Heart right ventricle (tissue), 16 donors: ENCODE results near the gene GLS. TPM values are rescaled to one million over a fixed set of nuclear protein-coding genes. Genes with fewer than 3 reads are reported as not detected.

Experiments used
- ATAC-seq, 8 donors: fragments of 200-7000 bp; cut with Tn5 transposase; one replicate each; pipeline ENCODE4 v1.9.1; 2020; ENCODE audit warnings: mild to moderate bottlenecking in 8 of 8, moderate library complexity in 8 of 8, moderate number of reproducible peaks in 1 of 8
- DNase-seq, 2 donors: peaks; one replicate each; pipeline ENCODE4 v3.0.0-alpha.2; 2020
- H3K27ac ChIP-seq, 10 donors: fragments of 200-600 bp; sonication (generic) in 2 of 10; one replicate each; pipeline versions ENCODE4 v1.5.0 to v1.8.0; 2020 to 2022; ENCODE audit warnings: mild to moderate bottlenecking in 3 of 10
- H3K27me3 ChIP-seq, 7 donors: fragments of 200-600 bp; one replicate each; pipeline ENCODE4 v1.8.0; 2021 to 2022; ENCODE audit warnings: mild to moderate bottlenecking in 2 of 7
- H3K36me3 ChIP-seq, 9 donors: fragments of 200-600 bp; sonication (generic) in 1 of 9; one replicate each; pipeline versions ENCODE4 v1.5.0 to v1.8.0; 2020 to 2022; ENCODE audit warnings: mild to moderate bottlenecking in 2 of 9
- H3K4me1 ChIP-seq, 9 donors: fragments of 200-600 bp; sonication (generic) in 1 of 9; one replicate each; pipeline versions ENCODE4 v1.5.0 to v1.8.0; 2020 to 2022; ENCODE audit warnings: mild to moderate bottlenecking in 4 of 9
- H3K4me3 ChIP-seq, 10 donors: fragments of 200-600 bp; sonication (generic) in 2 of 10; one replicate each; pipeline versions ENCODE4 v1.5.0 to v1.8.0; 2020 to 2022; ENCODE audit warnings: mild to moderate bottlenecking in 7 of 10, moderate library complexity in 2 of 10
- H3K9me3 ChIP-seq, 11 donors: fragments of 200-600 bp in 10 of 11; sonication (generic) in 2 of 11; one replicate each; pipeline versions ENCODE4 v1.5.0 to v1.8.0; 2013 to 2022; ENCODE audit warnings: mild to moderate bottlenecking in 2 of 11, control low read depth in 1 of 11, moderate library complexity in 1 of 11
- CTCF ChIP-seq, 9 donors: fragments of 200-600 bp; sonication (generic) in 2 of 9; IDR thresholded peaks; one replicate each; pipeline versions ENCODE4 v1.5.0 to v1.8.0; 2021 to 2022; ENCODE audit warnings: antibody characterized with exemption in 9 of 9, mild to moderate bottlenecking in 5 of 9, moderate library complexity in 1 of 9
- WGBS, 2 donors: extraction: QIAGEN DNeasy Blood & Tissue Kit; methylation state at CpG; one replicate each; pipeline ENCODE4 v1.1.7; 2013; ENCODE audit warnings: inconsistent platforms in 1 of 2; 5-methylcytosine and 5-hydroxymethylcytosine counted together
- intact Hi-C, 10 donors: fragments of 100-400 bp; cut with DNase I; formaldehyde crosslinking; loops; one replicate each; pipeline versions ENCODE4 v1.11.1 to v1.14.2; 2022
- polyA plus RNA-seq, 2 donors: library from polyadenylated mRNA; stranded (reverse); fragments of 200-250 nt; gene quantifications; one replicate each; pipeline ENCODE4 v1.2.3, GENCODE V29; 2013
- total RNA-seq, 10 donors: library from RNA; stranded (reverse); fragmentation: NEBNext Ultra II Directional in 3 of 10; extraction: Animal tissue kit (Norgen Biotek cat#: 25700) in 3 of 10; gene quantifications; one replicate each; pipeline versions ENCODE4 v1.2.1 to v1.2.4, GENCODE V29; 2021 to 2023
- donor health status: Arrhythmogenic right ventricular cardiomyopathy.
- donor health status: ischemic (EF 13 %, LVEDD 7.1; RV severe dilation, severe dysfunction).
- donor health status: healthy with polysubstance abuse.
- donor health status: DM: no; HTN: yes; CAD: no.
- donor health status: DM: no; HTN: no; CAD: no.
- donor health status: ischemic (EF 25% LVEDD 6.9; RV normal size, moderate dysfunction).
- donor health status: ischemic (EF 25% LVEDD 5.7; RV mildly dilated, moderate dysfunction).
- donor health status: healthy.
- donor health status: DM: yes; HTN: yes; CAD: no.
- donor health status: Ischemic cardiomyopathy.
- donor health status: ischemic (EF 35%, LVEDD 5.7; RV mildly dilated, moderate dysfunction).
- donor health status: nonischemic (EF 11% LVEDD 7.7; RV severe dilation, severe dysfunction).
- donor health status: DM: yes; HTN: yes; CAD: no.
- donor health status: PGD.
- donor health status: ischemic (EF 29% LVEDD 5.4; RV normal size, mild dysfunction).
- donor health status: nonischemic (EF 23%, LVEDD 6.1; RV moderate dilation, normal function).

Gene GLS
- total and polyA plus RNA-seq, 12 donors = 17.1 to 73.5 (median 54.3) TPM

GRCh38 chr2:190943706-190944105 is 63.1 kb downstream of the GLS start:
- Histone ChIP-seq H3K4me1 (peaks cover 13 to 51% (median 37%) of the 10 kb centered on the region in 9 donors), H3K27ac (no peak overlapping the region), H3K9me3 (no peaks in the 10 kb centered on the region), H3K36me3 (no peaks in the 10 kb centered on the region), H3K27me3 (no peaks in the 10 kb centered on the region), H3K4me3 (no peak overlapping the region)
- intact Hi-C loops = loop anchor here in 1 of 10 donors (10.0 kb wide), 1 partner anchor 89 kb away; no protein-coding TSS in a partner anchor
- no peak for ATAC-seq
- WGBS, 2 donors = 73 to 74% methylated on average over 2 of the region's 2 CpGs
- DNase-seq = no peak
- no peak for TF ChIP-seq CTCF (IDR thresholded peaks at IDR 0.05)

- peak overlapping the region in 6 of 10 donors; percentile 5 to 63 (median 38) for H3K27ac ChIP-seq
- TF ChIP-seq CTCF (IDR thresholded peaks at IDR 0.05) = no peak
- H3K36me3 ChIP-seq = no peaks in the 10 kb centered on the region
- H3K27me3 ChIP-seq = no peaks in the 10 kb centered on the region
- peaks cover 10 to 41% (median 28%) of the 10 kb centered on the region in 9 donors for H3K4me1 ChIP-seq
- WGBS, 2 donors = 2 to 5% methylated on average over 1 of the region's 1 CpG
- no peak overlapping the region for H3K4me3 ChIP-seq
- intact Hi-C loops = loop anchor here in 2 of 10 donors (5.0 to 10.0 kb wide), 2 partner anchors 45 to 92 kb away; no protein-coding TSS in a partner anchor
- no peaks in the 10 kb centered on the region for H3K9me3 ChIP-seq
- no peak for ATAC-seq
- DNase-seq = no peak
These were observed 66.5 kb downstream of the GLS start for GRCh38 chr2:190947141-190947540.

GRCh38 chr2:190947711-190948251 is 67.2 kb downstream of the GLS start:
- intact Hi-C loops = loop anchor here in 2 of 10 donors (5.0 to 10.0 kb wide), 2 partner anchors 45 to 93 kb away; no protein-coding TSS in a partner anchor
- H3K4me3 ChIP-seq = peak overlapping the region in 5 of 10 donors; percentile 5 to 33 (median 21)

GRCh38 chr2:190948671-190949070 is 68.0 kb downstream of the GLS start:
- 77% methylated on average over 2 of the region's 2 CpGs for WGBS, 2 donors
- H3K27me3 ChIP-seq = no peaks in the 10 kb centered on the region
- no peak for TF ChIP-seq CTCF (IDR thresholded peaks at IDR 0.05)

More at GRCh38 chr2:190947711-190948251, 67.2 kb downstream of the GLS start:
- peak overlapping the region in 7 of 10 donors; percentile 8 to 63 (median 35) for H3K27ac ChIP-seq
- peaks cover 10 to 41% (median 28%) of the 10 kb centered on the region in 9 donors for H3K4me1 ChIP-seq
- ATAC-seq (peak in 7 of 8 donors; percentile 48 to 75 (median 66)), DNase-seq (no peak)
- TF ChIP-seq CTCF (IDR thresholded peaks at IDR 0.05) = peak in 3 of 9 donors; percentile 19 to 22 (median 21)
- no peaks in the 10 kb centered on the region for H3K9me3 ChIP-seq
- WGBS, 2 donors = 16 to 17% methylated on average over 2 of the region's 2 CpGs
- no peaks in the 10 kb centered on the region for H3K36me3 ChIP-seq
- H3K27me3 ChIP-seq = no peaks in the 10 kb centered on the region

More at GRCh38 chr2:190948671-190949070, 68.0 kb downstream of the GLS start:
- no peaks in the 10 kb centered on the region for H3K36me3 ChIP-seq
- ATAC-seq (peak in 6 of 8 donors; percentile 57 to 74 (median 70)), DNase-seq (no peak)
- H3K27ac ChIP-seq = peak overlapping the region in 7 of 10 donors; percentile 2 to 63 (median 35)
- peak overlapping the region in 1 of 10 donors; percentile 11 for H3K4me3 ChIP-seq
- no peaks in the 10 kb centered on the region for H3K9me3 ChIP-seq
- intact Hi-C loops = loop anchor here in 2 of 10 donors (5.0 to 10.0 kb wide), 2 partner anchors 46 to 94 kb away; no protein-coding TSS in a partner anchor
- peaks cover 10 to 41% (median 29%) of the 10 kb centered on the region in 9 donors for H3K4me1 ChIP-seq
